MM.1S (cell line): ENCODE results near the gene DQX1.

Source experiments
- DNase-seq: peaks from one replicate; pipeline ENCODE4 v3.0.0-alpha.2; 2015
- H2AFZ ChIP-seq: fragments of 300-600 bp; sonication (generic); 2 replicates; pipeline ENCODE4 v1.6.0; 2016; ENCODE audit warnings: antibody characterized with exemption, low read length
- H3F3A ChIP-seq: fragments of 300-600 bp; sonication (generic); 2 replicates; pipeline ENCODE4 v1.6.1; 2016; ENCODE audit warnings: mild to moderate bottlenecking, antibody characterized with exemption, low read length, moderate library complexity, mixed read lengths; ENCODE audit not compliant: insufficient read depth
- H3K27ac ChIP-seq: fragments of 300-600 bp; sonication (generic); 2 replicates; pipeline ENCODE4 v1.5.1; 2016; ENCODE audit warnings: mild to moderate bottlenecking, low read length
- H3K27me3 ChIP-seq: fragments of 300-600 bp; sonication (generic); replicated peaks from 2 replicates; pipeline ENCODE4 v1.6.0; 2016; ENCODE audit warnings: low read length; ENCODE audit not compliant: insufficient read depth
- H3K36me3 ChIP-seq: fragments of 300-600 bp; sonication (generic); replicated peaks from 2 replicates; pipeline ENCODE4 v1.6.1; 2016; ENCODE audit warnings: mild to moderate bottlenecking, low read length, mixed read lengths; ENCODE audit not compliant: insufficient read depth
- H3K4me1 ChIP-seq: fragments of 300-600 bp; sonication (generic); 2 replicates; pipeline ENCODE4 v1.6.1; 2016; ENCODE audit warnings: low read length, mixed read lengths
- H3K4me2 ChIP-seq: fragments of 300-600 bp; sonication (generic); 2 replicates; pipeline ENCODE4 v1.6.0; 2016; ENCODE audit warnings: low read depth, low read length
- H3K4me3 ChIP-seq: fragments of 300-600 bp; sonication (generic); 2 replicates; pipeline ENCODE4 v1.5.1; 2016; ENCODE audit warnings: low read length, mixed read lengths
- H3K79me2 ChIP-seq: fragments of 300-600 bp; sonication (generic); 2 replicates; pipeline ENCODE4 v1.6.1; 2016; ENCODE audit warnings: mixed run types, low read length, mixed read lengths
- H3K9ac ChIP-seq: fragments of 300-600 bp; sonication (generic); 2 replicates; pipeline ENCODE4 v1.6.1; 2016; ENCODE audit warnings: low read length, mixed read lengths
- H3K9me2 ChIP-seq: fragments of 300-600 bp; sonication (generic); replicated peaks from 2 replicates; pipeline ENCODE4 v1.6.1; 2016; ENCODE audit warnings: mild to moderate bottlenecking, low read length, mixed read lengths; ENCODE audit not compliant: insufficient read depth
- H3K9me3 ChIP-seq: fragments of 300-600 bp; sonication (generic); replicated peaks from 2 replicates; pipeline ENCODE4 v1.6.1; 2016; ENCODE audit warnings: mild to moderate bottlenecking, low read length, mixed read lengths; ENCODE audit not compliant: insufficient read depth
- H4K20me1 ChIP-seq: fragments of 300-600 bp; sonication (generic); 2 replicates; pipeline ENCODE4 v1.6.1; 2016; ENCODE audit warnings: mild to moderate bottlenecking, low read length, moderate library complexity, mixed read lengths; ENCODE audit not compliant: insufficient read depth
- EZH2 ChIP-seq: fragments of 300-600 bp; sonication (generic); optimal IDR thresholded peaks from 2 replicates; pipeline ENCODE3; 2017; ENCODE audit warnings: low read depth, mild to moderate bottlenecking, antibody characterized with exemption, low read length, mixed read lengths
- EZH2phosphoT487 ChIP-seq: fragments of 300-600 bp; sonication (generic); IDR thresholded peaks from 2 replicates; pipeline ENCODE4 v1.6.1; 2018; ENCODE audit warnings: antibody characterized with exemption, low read length
- TF ChIP-seq, protein P1 (sequence below): fragments of 300-600 bp; sonication (generic); IDR thresholded peaks from 2 replicates; pipeline ENCODE4 v1.5.1; 2016; ENCODE audit warnings: antibody characterized with exemption, low read length, mixed read lengths

The DQX1 gene

GRCh38 chr2:74474899-74475298, 51.1 kb downstream of the DQX1 start:
- peaks cover 6% of the 10 kb centered on the region for H3K79me2 ChIP-seq
- peaks cover 34% of the 10 kb centered on the region for H3F3A ChIP-seq
- H3K4me2 ChIP-seq = no peak overlapping the region
- H3K9ac ChIP-seq = no peak overlapping the region
- no peaks in the 10 kb centered on the region for H3K27me3 ChIP-seq
- H3K4me3 ChIP-seq = no peak overlapping the region
- no peaks in the 10 kb centered on the region for H4K20me1 ChIP-seq
- H2AFZ ChIP-seq = no peak overlapping the region
- no peaks in the 10 kb centered on the region for H3K9me2 ChIP-seq
- TF ChIP-seq, protein P1, sequence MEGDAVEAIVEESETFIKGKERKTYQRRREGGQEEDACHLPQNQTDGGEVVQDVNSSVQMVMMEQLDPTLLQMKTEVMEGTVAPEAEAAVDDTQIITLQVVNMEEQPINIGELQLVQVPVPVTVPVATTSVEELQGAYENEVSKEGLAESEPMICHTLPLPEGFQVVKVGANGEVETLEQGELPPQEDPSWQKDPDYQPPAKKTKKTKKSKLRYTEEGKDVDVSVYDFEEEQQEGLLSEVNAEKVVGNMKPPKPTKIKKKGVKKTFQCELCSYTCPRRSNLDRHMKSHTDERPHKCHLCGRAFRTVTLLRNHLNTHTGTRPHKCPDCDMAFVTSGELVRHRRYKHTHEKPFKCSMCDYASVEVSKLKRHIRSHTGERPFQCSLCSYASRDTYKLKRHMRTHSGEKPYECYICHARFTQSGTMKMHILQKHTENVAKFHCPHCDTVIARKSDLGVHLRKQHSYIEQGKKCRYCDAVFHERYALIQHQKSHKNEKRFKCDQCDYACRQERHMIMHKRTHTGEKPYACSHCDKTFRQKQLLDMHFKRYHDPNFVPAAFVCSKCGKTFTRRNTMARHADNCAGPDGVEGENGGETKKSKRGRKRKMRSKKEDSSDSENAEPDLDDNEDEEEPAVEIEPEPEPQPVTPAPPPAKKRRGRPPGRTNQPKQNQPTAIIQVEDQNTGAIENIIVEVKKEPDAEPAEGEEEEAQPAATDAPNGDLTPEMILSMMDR = peak; percentile 21
- TF ChIP-seq EZH2phosphoT487 (no peak), EZH2 (no peak)
- no peaks in the 10 kb centered on the region; the same call in 1 of the 2 replicates for H3K36me3 ChIP-seq
- no peak overlapping the region for H3K27ac ChIP-seq
- H3K4me1 ChIP-seq = peaks cover 5% of the 10 kb centered on the region; the same call in 1 of the 2 replicates
- no peaks in the 10 kb centered on the region for H3K9me3 ChIP-seq
- DNase-seq = no peak

DNA sequence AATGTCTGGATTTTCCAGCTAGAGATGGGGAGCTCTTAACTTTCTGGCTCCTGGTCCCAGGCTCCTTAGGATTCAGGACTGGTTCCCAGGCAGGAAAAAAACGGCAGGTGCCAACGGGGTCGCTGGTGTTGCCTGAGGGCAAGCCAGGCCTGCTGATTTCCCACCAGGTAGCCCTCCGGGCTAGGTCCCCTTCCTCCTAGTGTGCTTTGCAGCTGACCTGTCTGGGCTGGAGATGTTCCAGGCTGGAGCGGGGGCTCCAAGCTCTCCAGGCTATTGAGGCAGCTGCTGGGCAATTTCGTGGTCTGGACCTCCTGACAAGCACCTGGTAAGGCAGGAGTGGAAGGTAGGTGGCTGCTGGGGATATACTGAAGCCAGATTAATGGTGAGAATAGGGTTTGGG, 51.5 kb downstream of the DQX1 start:
- no peaks in the 10 kb centered on the region for H3K27me3 ChIP-seq
- H3K27ac ChIP-seq = no peak overlapping the region
- H3K79me2 ChIP-seq = peaks cover 6% of the 10 kb centered on the region
- H3K9me3 ChIP-seq = no peaks in the 10 kb centered on the region
- no peak for TF ChIP-seq EZH2
- TF ChIP-seq EZH2phosphoT487 = no peak
- TF ChIP-seq, protein P1 = no peak
- H3K4me2 ChIP-seq = no peak overlapping the region
- no peak overlapping the region for H3K4me3 ChIP-seq
- H3K4me1 ChIP-seq = peaks cover 5% of the 10 kb centered on the region; the same call in 1 of the 2 replicates
- peaks cover 34% of the 10 kb centered on the region for H3F3A ChIP-seq
- H4K20me1 ChIP-seq = no peaks in the 10 kb centered on the region
- no peak for DNase-seq
- H2AFZ ChIP-seq = no peak overlapping the region
- no peaks in the 10 kb centered on the region for H3K9me2 ChIP-seq
- H3K36me3 ChIP-seq = no peaks in the 10 kb centered on the region; the same call in 1 of the 2 replicates
- no peak overlapping the region for H3K9ac ChIP-seq

GRCh38 chr2:74472945-74473258, 53.1 kb downstream of the DQX1 start:
- peak overlapping the region; percentile 87 for H3K9ac ChIP-seq
- H3K4me1 ChIP-seq = peaks cover 5% of the 10 kb centered on the region; the same call in 1 of the 2 replicates
- H3K36me3 ChIP-seq = no peaks in the 10 kb centered on the region; the same call in 1 of the 2 replicates
- peak overlapping the region; percentile 93 for H3K4me2 ChIP-seq
- H3F3A ChIP-seq = peaks cover 34% of the 10 kb centered on the region
- no peaks in the 10 kb centered on the region for H4K20me1 ChIP-seq
- peaks cover 6% of the 10 kb centered on the region for H3K79me2 ChIP-seq
- H3K27ac ChIP-seq = peak overlapping the region; percentile 90
- H3K9me2 ChIP-seq = no peaks in the 10 kb centered on the region
- H2AFZ ChIP-seq = peak overlapping the region; percentile 93
- no peaks in the 10 kb centered on the region for H3K27me3 ChIP-seq
- no peak for DNase-seq
- no peaks in the 10 kb centered on the region for H3K9me3 ChIP-seq
- H3K4me3 ChIP-seq = peak overlapping the region; percentile 99
- TF ChIP-seq EZH2 (no peak), EZH2phosphoT487 (no peak)
- TF ChIP-seq, protein P1 = no peak
